K562 (cell line): ENCODE measurements around the gene TOX2. TPM values are rescaled to one million over a fixed set of nuclear protein-coding genes. Genes with fewer than 3 reads are reported as not detected.

Source experiments
- ATAC-seq: fragments of 200-7000 bp; cut with Tn5 transposase; 3 replicates; pipeline ENCODE4 v1.9.1; 2020; ENCODE audit warnings: moderate library complexity
- BruUV-seq: library from RNA; stranded (reverse); fragments of 400-500 nt; replicated peaks from 2 replicates; lab custom pipeline; 2021; lab: Mats Ljungman, UMichigan
- CTCF ChIA-PET: fragments of 300-600 bp; formaldehyde crosslinking; extraction: SDS; loops from one replicate; lab custom pipeline; 2021; ENCODE audit warnings: low intra/inter-chr PET ratio; lab: Yijun Ruan, JAX
- POLR2A ChIA-PET: fragments of 300-600, 350-650 bp; sonication (Branson Sonifier 250); formaldehyde crosslinking; extraction: SDS; loops from one replicate; lab custom pipeline; 2021; ENCODE audit warnings: antibody characterized with exemption, inconsistent platforms; lab: Yijun Ruan, JAX
- DNase-seq, 4 experiments: peaks; one replicate each; pipeline versions ENCODE4 v3.0.0 to v3.0.0-alpha.2; 2011 to 2018; ENCODE audit warnings: low spot score in 3 of 4, mixed read lengths in 3 of 4; ENCODE audit errors: extremely low read depth in 1 of 4
- FAIRE-seq: peaks from 2 replicates; lab custom pipeline; 2011; peaks lifted over from hg19 to GRCh38; lab: Jason Lieb, UNC
- H2AFZ ChIP-seq: 2 replicates; pipeline ENCODE4 v1.6.0; 2011; ENCODE audit warnings: low read depth, low read length, control low read depth, inconsistent platforms
- H3K27ac ChIP-seq: fragments of 200-600 bp; 3 replicates; pipeline ENCODE4 v1.8.0; 2011; ENCODE audit warnings: low read depth, mild to moderate bottlenecking, control low read depth, inconsistent platforms, low read length, moderate library complexity, mixed read lengths; ENCODE audit errors: extremely low read depth
- H3K27me3 ChIP-seq, 2 experiments: fragments of 300-600 bp in 1 of 2; 2 replicates in 1 of 2; 3 replicates in 1 of 2; pipeline versions ENCODE4 v1.6.0 to v1.8.0; 2011; ENCODE audit warnings: inconsistent platforms in 2 of 2, low read length in 2 of 2, mild to moderate bottlenecking in 1 of 2, mixed read lengths in 1 of 2, moderate library complexity in 1 of 2; ENCODE audit not compliant: control insufficient read depth in 2 of 2, insufficient read depth in 2 of 2
- H3K36me3 ChIP-seq: fragments of 300-600 bp; 3 replicates; pipeline ENCODE4 v1.8.0; 2011; ENCODE audit warnings: mild to moderate bottlenecking, low read length, inconsistent platforms; ENCODE audit not compliant: control insufficient read depth, insufficient read depth
- H3K4me1 ChIP-seq, 2 experiments: fragments of 200-600 bp in 1 of 2; replicated peaks in 1 of 2; 2 replicates in 1 of 2; 3 replicates in 1 of 2; pipeline versions ENCODE4 v1.5.1 to v1.8.0; 2011; ENCODE audit warnings: inconsistent platforms in 2 of 2, low read length in 2 of 2, mild to moderate bottlenecking in 1 of 2, mixed read lengths in 1 of 2, moderate library complexity in 1 of 2; ENCODE audit not compliant: control insufficient read depth in 2 of 2, insufficient read depth in 2 of 2
- H3K4me2 ChIP-seq: 2 replicates; pipeline ENCODE4 v1.6.1; 2011; ENCODE audit warnings: low read length, control low read depth, inconsistent platforms, mixed read lengths; ENCODE audit not compliant: insufficient read depth
- H3K4me3 ChIP-seq: fragments of 200-600 bp; sonication (generic), shearing (Covaris generic); 2 replicates; pipeline ENCODE4 v1.5.1; 2016; ENCODE audit warnings: control low read depth, inconsistent platforms
- H3K79me2 ChIP-seq: fragments of 200-600 bp; 3 replicates; pipeline ENCODE4 v1.8.0; 2011; ENCODE audit warnings: low read length, inconsistent platforms; ENCODE audit not compliant: control insufficient read depth, insufficient read depth
- H3K9ac ChIP-seq, 2 experiments: 2 replicates each; pipeline versions ENCODE4 v1.6.0 to v1.6.1; 2011; ENCODE audit warnings: low read depth in 2 of 2, low read length in 2 of 2, control low read depth in 1 of 2, inconsistent platforms in 1 of 2, mild to moderate bottlenecking in 1 of 2, mixed read lengths in 1 of 2; ENCODE audit not compliant: insufficient read depth in 1 of 2
- H3K9me1 ChIP-seq: one replicate; pipeline ENCODE4 v1.6.0; 2011; ENCODE audit warnings: inconsistent platforms, mild to moderate bottlenecking, low read length, moderate library complexity; ENCODE audit not compliant: control insufficient read depth, insufficient read depth
- H3K9me3 ChIP-seq: replicated peaks from 2 replicates; pipeline ENCODE4 v1.5.1; 2011; ENCODE audit warnings: low read depth, low read length, inconsistent platforms; ENCODE audit not compliant: control insufficient read depth, insufficient read depth
- H4K20me1 ChIP-seq: replicated peaks from 2 replicates; pipeline ENCODE4 v1.6.1; 2011; ENCODE audit warnings: low read length, inconsistent platforms, mixed read lengths; ENCODE audit not compliant: control insufficient read depth, insufficient read depth
- GTF2E2 ChIP-seq: fragments of 200-800 bp; sonication (Bioruptor generic); IDR thresholded peaks from 2 replicates; pipeline ENCODE4 v1.6.1; 2016; ENCODE audit warnings: missing genetic modification characterization, missing compliant biosample characterization
- POLR3A ChIP-seq: IDR thresholded peaks from 2 replicates; pipeline ENCODE4 v1.6.1; 2011; ENCODE audit warnings: borderline replicate concordance, mild to moderate bottlenecking, moderate library complexity; ENCODE audit not compliant: insufficient read length, insufficient read depth; ENCODE audit errors: extremely low read depth
- POU5F1 ChIP-seq: fragments of 150-350 bp; IDR thresholded peaks from 2 replicates; pipeline ENCODE4 v1.6.1; 2014; ENCODE audit warnings: borderline replicate concordance, low read length, low read depth, mild to moderate bottlenecking; ENCODE audit not compliant: partially characterized antibody
- SPI1 ChIP-seq: IDR thresholded peaks from 2 replicates; pipeline ENCODE4 v1.6.1; 2011; ENCODE audit warnings: low read depth, low read length, control low read depth, borderline replicate concordance
- ZFX ChIP-seq: sonication (generic); formaldehyde crosslinking; IDR thresholded peaks from 2 replicates; pipeline ENCODE4 v1.8.0; 2022; ENCODE audit warnings: mild to moderate bottlenecking, missing genetic modification reagents, moderate library complexity
- ZNF232 ChIP-seq: sonication (generic); formaldehyde crosslinking; IDR thresholded peaks from 2 replicates; pipeline ENCODE4 v1.8.0; 2022; ENCODE audit warnings: mild to moderate bottlenecking, missing genetic modification reagents
- WGBS: fragments of 100-300 bp; shearing (Covaris generic); methylation state at CpG from one replicate; pipeline ENCODE4 v1.1.6; 2016; ENCODE audit warnings: low coverage, mixed read lengths; ENCODE audit not compliant: insufficient coverage; ENCODE audit errors: missing lambda C conversion rate; 5-methylcytosine and 5-hydroxymethylcytosine counted together
- in situ Hi-C: fragments of 300-500 bp; cut with MboI; formaldehyde crosslinking; loops from 4 replicates; pipeline ENCODE4 v1.15.0; 2018; ENCODE audit warnings: inconsistent platforms, mixed read lengths
- intact Hi-C: fragments of 100-400 bp; cut with micrococcal nuclease; formaldehyde crosslinking; loops from 2 replicates; pipeline ENCODE4 v1.14.2; 2022
- polyA plus RNA-seq, 8 experiments: library from polyadenylated mRNA; depleted of rRNA in 4 of 8; stranded (reverse) in 5 of 8; unstranded in 3 of 8; fragments of >200 nt; fragmentation: Nextera tagmentation in 2 of 8; fragmentation: Illumina TruSeq in 1 of 8; extraction: Ambion mirVana in 2 of 8; extraction: Trizol in 1 of 8; gene quantifications; 2 replicates each; pipeline versions ENCODE4 v1.2.1 to v1.2.3, GENCODE V29; 2011 to 2014; ENCODE audit warnings: inconsistent platforms in 1 of 8, missing spikeins in 1 of 8
- total RNA-seq, 7 experiments: library from RNA; depleted of rRNA in 6 of 7; stranded (reverse); fragments of >200 nt in 6 of 7; fragmentation: Illumina TruSeq in 2 of 7; extraction: Trizol in 2 of 7; gene quantifications; 2 replicates each; pipeline versions ENCODE4 v1.2.1 to v1.2.3, GENCODE V29; 2011 to 2021; ENCODE audit warnings: low replicate concordance in 1 of 7
- TF ChIP-seq, protein P1 (sequence below): sonication (generic); formaldehyde crosslinking; IDR thresholded peaks from 2 replicates; pipeline ENCODE4 v1.4.0; 2020; ENCODE audit warnings: mild to moderate bottlenecking, missing genetic modification reagents
- TF ChIP-seq, protein P2 (sequence below): fragments of 250-450 bp; sonication (Bioruptor Pico); IDR thresholded peaks from 2 replicates; pipeline ENCODE4 v1.4.0; 2020; ENCODE audit warnings: mild to moderate bottlenecking, moderate library complexity

TOX2 gene
- total and polyA plus RNA-seq, 9 of the 15 experiments (the other 6 are each of a cell fraction or from before 2014, with no cell fraction given), result not detected

DNA sequence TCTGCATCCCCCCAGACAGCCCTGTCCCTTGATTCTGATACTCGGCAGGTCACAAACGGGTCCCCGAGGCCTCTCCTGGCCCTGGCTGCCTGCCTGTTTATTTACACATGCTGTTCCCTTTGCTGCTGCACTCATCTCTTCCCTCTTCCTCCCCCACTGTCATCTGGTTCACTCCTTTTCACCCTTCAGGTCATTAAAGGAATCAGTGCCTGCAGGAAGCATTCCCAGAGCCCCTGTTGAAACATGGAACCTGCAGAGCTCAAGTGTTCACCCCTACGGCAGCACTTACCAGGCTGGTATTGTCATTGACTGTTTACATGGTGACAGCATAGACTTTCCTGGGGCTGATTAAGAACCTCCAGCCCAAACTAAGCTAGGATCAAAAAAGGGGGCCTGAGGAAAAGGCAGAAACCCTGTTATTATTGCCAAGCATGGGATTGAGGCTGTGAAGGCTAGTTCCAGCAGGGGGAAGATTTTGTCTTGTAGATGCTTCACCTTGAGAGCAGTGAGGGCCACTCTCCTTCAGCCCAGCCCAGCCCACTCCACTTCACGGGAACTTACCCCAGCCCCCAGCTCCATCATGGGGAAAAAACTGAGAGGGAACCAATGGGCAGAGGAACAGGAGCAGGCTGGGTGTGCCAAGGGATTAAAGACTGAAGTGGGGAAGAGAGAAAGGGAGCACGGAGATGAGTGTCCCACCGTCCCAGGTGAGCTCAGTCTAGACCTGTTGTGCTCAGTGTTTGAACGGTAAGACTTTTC is 199.1 kb downstream of the TOX2 start:
- Histone ChIP-seq H3K9me1 (no peaks in the 10 kb centered on the region), H3K4me1 (peaks cover 0 to 9% of the 10 kb centered on the region in 2 experiments; a peak in 2 of 5 replicates), H2AFZ (no peak overlapping the region), H3K9me3 (no peaks in the 10 kb centered on the region), H3K4me3 (no peak overlapping the region), H3K4me2 (no peak overlapping the region), H3K9ac (no peak overlapping the region; a peak in 1 of 4 replicates), H3K79me2 (no peaks in the 10 kb centered on the region), H3K27ac (no peak overlapping the region), H3K36me3 (no peaks in the 10 kb centered on the region), H3K27me3 (peaks cover 13 to 57% of the 10 kb centered on the region in 2 experiments), H4K20me1 (peaks cover 13% of the 10 kb centered on the region)
- ChIA-PET POLR2A (no interaction called here), CTCF (no interaction called here)
- ATAC-seq, result no peak
- FAIRE-seq, result no peak
- BruUV-seq, result no TSS peak
- TF ChIP-seq POU5F1 (no peak), POLR3A (no peak), ZNF232 (CRISPR knock-in tag) (no peak), SPI1 (no peak), GTF2E2 (tag) (no peak), ZFX (CRISPR knock-in tag) (no peak)
- TF ChIP-seq, protein P1, sequence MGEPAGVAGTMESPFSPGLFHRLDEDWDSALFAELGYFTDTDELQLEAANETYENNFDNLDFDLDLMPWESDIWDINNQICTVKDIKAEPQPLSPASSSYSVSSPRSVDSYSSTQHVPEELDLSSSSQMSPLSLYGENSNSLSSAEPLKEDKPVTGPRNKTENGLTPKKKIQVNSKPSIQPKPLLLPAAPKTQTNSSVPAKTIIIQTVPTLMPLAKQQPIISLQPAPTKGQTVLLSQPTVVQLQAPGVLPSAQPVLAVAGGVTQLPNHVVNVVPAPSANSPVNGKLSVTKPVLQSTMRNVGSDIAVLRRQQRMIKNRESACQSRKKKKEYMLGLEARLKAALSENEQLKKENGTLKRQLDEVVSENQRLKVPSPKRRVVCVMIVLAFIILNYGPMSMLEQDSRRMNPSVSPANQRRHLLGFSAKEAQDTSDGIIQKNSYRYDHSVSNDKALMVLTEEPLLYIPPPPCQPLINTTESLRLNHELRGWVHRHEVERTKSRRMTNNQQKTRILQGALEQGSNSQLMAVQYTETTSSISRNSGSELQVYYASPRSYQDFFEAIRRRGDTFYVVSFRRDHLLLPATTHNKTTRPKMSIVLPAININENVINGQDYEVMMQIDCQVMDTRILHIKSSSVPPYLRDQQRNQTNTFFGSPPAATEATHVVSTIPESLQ, result no peak
- TF ChIP-seq, protein P2, sequence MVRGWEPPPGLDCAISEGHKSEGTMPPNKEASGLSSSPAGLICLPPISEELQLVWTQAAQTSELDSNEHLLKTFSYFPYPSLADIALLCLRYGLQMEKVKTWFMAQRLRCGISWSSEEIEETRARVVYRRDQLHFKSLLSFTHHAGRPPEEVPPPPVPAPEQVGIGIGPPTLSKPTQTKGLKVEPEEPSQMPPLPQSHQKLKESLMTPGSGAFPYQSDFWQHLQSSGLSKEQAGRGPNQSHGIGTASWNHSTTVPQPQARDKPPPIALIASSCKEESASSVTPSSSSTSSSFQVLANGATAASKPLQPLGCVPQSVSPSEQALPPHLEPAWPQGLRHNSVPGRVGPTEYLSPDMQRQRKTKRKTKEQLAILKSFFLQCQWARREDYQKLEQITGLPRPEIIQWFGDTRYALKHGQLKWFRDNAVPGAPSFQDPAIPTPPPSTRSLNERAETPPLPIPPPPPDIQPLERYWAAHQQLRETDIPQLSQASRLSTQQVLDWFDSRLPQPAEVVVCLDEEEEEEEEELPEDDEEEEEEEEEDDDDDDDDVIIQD (CRISPR knock-in tag), result no peak
- 1% methylated on average over 8 of the region's 8 CpGs for WGBS
- intact Hi-C loops (loop anchor here (10.0 kb wide), 1 partner anchor 351 kb away; no protein-coding TSS in a partner anchor), in situ Hi-C loops (no loop called here)
- no peak for DNase-seq
